ENCODE measurements around the gene EPHA10.

Gene EPHA10

DNA sequence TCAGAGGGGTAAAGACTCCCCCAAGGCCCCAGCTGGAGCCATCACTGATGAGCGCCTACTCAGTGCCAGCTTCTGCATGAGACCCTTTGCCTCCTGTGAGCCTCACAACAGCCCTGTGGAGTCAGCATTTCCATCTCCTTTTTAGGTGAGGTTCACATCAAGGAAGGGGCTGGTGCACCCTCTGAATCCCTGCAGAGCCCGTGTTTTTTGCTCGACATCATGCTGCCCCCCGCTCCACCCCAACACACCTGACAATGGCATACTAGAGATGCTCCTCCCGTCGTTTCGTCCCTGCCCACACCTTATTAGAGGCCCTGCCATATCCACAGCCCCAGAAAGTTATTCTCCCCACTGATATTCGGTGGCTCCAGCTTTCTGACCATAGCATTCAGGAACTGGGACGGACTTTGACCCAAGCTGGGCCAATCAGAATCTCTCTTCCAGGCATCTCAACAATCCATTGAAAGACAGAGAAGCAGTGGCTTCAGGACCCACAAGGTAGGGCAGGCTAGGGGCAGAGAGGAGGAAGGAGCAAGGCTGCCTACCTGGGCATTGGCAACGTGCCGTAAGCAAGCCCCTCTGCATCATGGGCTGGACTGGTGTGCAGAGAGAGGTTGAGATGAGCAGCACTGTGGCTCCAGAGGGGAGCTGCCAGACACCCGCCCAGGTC is 32.7 kb downstream of the EPHA10 start:
- no peak for DNase-seq

GRCh38 chr1:37731312-37732019 is 33.5 kb downstream of the EPHA10 start:
- DNase-seq = no peak

DNA sequence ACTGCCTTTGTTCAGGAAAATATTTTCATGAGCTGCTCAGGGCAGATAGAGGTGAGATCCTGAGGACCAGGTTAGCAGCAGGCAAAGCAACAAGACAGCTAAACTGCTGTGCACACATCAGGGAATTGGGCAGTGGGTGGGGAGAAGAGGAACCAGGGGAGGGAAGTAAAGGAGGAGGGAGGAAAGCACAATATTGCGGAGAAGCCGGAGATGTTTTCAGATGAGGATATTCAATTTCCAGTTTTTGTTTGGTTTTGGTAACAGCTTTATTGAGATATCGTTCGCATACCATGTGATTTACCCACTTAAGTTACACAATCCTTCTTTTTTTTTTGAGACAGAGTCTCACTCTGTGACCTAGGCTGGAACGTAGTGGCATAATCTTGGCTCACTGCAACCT is 34.5 kb downstream of the EPHA10 start:
- DNase-seq = no peak

DNA sequence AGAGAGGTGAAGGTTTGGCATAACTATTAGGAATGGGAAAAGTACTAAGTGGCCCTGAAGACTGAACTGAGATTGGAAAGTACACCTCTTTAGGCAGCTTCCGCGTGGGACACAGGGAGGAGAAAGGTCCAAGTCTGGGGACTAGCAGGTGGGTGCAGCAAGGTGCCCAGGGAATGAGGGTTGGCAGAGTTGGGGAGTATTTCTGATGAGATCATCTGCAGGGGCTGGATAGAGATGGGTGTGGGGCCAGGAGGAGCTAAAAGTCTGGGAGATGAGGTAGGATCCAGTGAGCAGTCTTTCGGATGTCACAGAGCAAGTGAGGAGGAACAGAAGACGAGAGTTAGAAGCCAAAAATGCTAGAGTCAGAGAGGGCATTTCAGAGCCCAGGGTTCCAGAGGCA is 36.5 kb downstream of the EPHA10 start:
- no peak for DNase-seq

- DNase-seq = no peak
These were observed 38.0 kb downstream of the EPHA10 start for GRCh38 chr1:37726751-37727585.

- no peak for DNase-seq
These were observed 38.9 kb downstream of the EPHA10 start for GRCh38 chr1:37725851-37726613.

DNA sequence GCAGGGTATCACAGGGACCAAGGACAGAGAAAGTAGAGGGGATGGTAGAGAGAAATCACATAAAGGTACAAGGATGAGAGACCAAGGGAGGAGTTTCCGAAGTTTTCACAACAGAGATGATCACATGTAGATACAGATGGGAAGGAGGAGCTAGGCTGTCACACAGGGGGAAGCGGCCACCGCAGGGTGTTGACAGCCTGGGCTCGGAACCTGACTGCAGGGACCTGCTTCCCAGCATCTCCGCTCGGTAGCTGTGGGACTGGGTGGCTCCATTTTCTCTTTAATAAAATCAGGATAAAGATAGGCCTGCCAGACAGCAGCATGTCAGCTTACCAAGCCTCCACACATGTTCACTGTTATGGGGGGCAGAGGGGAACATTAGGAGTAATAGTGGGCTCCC is 40.3 kb downstream of the EPHA10 start:
- DNase-seq = no peak

GRCh38 chr1:37723390-37724078 is 41.4 kb downstream of the EPHA10 start:
- DNase-seq = no peak

DNA sequence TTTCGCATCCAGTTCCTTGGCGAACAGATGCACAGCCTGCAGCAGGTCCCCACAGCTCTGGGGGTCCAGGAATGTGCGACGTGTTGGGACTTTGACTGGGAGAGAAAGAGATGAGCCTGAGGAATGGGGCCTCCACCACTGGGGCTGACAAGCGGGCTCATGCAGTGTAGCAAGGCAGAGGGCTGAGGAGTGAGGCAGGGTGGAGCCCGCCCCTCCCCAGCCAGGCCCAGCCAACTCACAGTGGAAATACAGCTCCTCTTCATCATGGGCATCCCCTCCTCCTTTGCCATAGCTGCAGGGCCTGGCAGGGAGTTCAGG is 41.9 kb downstream of the EPHA10 start:
- no peak for DNase-seq

GRCh38 chr1:37722181-37723071 is 42.5 kb downstream of the EPHA10 start:
- DNase-seq = no peak

- DNase-seq = no peak
These were observed 43.4 kb downstream of the EPHA10 start for GRCh38 chr1:37721565-37721964.

DNA sequence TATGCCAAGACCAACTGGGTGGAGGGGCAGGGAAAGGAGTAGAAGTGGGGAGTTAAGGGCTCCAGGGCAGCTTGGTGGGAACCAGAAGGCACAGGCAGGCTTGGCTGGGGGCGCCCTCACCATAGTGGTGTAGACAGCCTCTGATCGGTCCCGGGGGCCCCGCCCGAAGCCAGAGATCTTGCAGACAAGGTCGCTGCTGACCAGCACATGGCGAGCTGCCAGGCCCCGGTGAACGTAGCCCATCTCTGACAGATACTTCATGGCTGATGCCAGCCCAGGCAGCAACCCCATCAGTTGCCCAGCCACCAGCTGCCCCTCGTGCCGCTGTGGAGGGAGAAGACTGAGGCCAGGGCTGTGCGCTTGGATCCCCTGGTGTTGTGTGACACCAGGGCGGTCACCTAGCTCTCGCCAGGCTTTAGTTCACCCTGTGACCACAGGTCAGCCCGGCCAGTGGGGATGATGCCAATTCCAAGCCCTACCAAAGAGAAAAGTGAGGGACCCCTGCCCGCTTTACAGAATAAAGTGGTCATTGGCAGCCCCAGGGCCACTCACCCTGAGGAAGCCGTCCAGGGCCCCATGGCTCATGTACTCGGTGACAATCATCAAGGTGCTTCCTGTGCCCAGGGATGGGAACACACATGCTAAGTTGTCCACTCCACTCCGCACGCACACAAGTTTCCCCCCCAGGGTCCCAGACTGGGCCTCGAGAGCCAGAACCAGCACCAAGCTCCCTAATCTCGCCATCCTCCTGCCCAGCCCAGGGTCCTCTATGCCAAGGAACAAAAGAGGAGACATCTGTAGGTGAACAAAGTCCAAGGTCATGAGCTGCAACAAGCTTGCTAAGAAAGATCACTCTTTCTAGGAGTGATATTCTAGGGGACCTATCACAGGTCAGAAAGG is 44.4 kb downstream of the EPHA10 start:
- DNase-seq = no peak

- no peak for DNase-seq
These were observed 45.2 kb downstream of the EPHA10 start for GRCh38 chr1:37719572-37720195.

- no peak for DNase-seq
These were observed 45.9 kb downstream of the EPHA10 start for GRCh38 chr1:37718901-37719571.

DNA sequence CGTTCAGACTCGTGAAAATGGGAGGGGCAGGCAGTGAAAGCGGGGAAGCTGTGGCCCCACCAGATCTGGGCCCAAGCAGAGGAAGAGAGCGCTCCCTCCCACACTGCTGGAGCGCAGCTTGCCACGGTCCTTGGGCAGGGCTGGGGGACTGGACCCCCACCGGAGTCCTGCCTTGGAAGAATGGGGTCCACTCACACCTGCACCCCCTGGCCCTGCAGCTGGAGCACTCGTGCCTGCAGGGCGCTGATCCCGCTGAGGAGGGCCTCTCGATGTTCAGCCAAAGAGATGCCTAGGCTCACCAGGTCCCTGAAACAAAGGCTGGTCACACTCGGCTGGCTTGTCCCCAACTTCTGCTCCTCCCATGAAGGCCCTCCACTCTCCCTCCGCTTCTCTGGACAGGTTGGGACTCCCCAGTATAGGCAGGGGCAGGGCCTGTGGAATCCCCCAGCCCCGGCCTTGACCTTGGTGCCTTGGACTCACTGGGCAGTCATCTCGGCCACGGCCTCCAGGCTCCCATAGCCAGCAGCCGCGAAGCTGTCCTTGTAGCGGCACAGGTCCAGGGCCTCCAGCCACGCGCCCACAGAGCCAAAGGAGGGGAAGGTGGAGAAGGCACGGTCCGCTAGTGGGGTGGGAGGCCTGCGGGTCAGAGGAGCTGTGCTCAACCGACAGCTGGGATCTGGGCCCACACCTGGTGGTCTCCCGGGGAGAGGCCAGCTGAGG is 46.6 kb downstream of the EPHA10 start:
- DNase-seq = no peak

DNA sequence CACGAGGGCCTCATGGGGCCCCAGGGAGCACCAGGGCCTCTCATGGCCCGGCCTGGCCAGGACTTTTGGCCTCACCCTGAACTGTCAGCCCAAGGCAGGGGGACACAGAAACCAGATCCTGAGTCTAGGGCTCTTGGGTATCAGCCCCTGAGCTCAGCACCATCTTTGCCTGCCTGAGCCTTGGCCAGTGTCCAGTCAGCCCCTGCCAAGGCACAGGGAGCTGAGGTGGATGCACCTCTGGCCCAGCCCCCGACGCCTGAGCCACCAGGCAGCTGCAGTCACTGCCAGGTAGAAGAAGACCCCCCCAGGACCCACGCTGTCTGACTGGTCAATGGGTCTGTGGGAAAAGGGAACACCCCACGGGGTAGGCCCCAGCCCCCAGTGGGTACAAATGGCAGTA is 47.3 kb downstream of the EPHA10 start:
- DNase-seq = no peak

- no peak for DNase-seq
These were observed 48.6 kb downstream of the EPHA10 start for GRCh38 chr1:37716321-37716720.

- DNase-seq = no peak
These were observed 50.2 kb downstream of the EPHA10 start for GRCh38 chr1:37714689-37715088.

DNA sequence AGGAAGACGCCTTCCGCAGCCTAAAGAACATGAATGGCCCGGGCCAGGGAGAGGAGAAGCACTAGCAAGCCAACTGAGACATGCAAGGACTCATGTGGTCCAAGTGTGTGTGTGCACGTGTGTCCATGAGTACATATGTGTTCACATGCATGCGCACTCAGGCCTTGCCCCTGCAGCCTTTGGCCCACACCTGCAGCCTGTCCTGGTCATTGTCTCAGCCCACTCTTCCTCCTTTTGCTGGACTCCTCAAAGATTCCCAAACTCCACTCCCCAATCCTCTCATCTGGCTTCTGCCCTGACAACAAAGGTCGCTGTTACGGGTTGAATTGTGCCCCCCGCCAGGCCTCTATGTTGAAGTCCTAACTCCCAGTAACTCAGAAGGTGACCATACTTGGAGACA is 50.7 kb downstream of the EPHA10 start:
- no peak for DNase-seq
